Esophagus muscularis mucosa (tissue), 4 donors: ENCODE results near the gene SFXN1. TPM values are rescaled to one million over a fixed set of nuclear protein-coding genes. Genes with fewer than 3 reads are reported as not detected.

Experiments
- DNase-seq: peaks from one replicate; pipeline ENCODE4 v3.0.0-alpha.2; 2017; ENCODE audit errors: extremely low spot score
- H3K27ac ChIP-seq, 4 donors: fragments of 200-600 bp; sonication (generic); replicated peaks in 1 of 4; 1 replicate in 3 of 4; 2 replicates in 1 of 4; pipeline ENCODE4 v1.5.1; 2016 to 2019; ENCODE audit warnings: mild to moderate bottlenecking in 1 of 4
- H3K27me3 ChIP-seq, 4 donors: fragments of 200-600 bp; sonication (generic); one replicate each; pipeline versions ENCODE4 v1.5.1 to v1.6.0; 2016 to 2019
- H3K36me3 ChIP-seq, 4 donors: fragments of 200-600 bp; sonication (generic); one replicate each; pipeline ENCODE4 v1.5.1; 2016 to 2019
- H3K4me1 ChIP-seq, 4 donors: fragments of 200-600 bp; sonication (generic); one replicate each; pipeline ENCODE4 v1.5.1; 2016 to 2019
- H3K4me3 ChIP-seq, 4 donors: fragments of 200-600 bp; sonication (generic); 1 replicate in 2 of 4; 2 replicates in 2 of 4; pipeline ENCODE4 v1.5.1; 2016 to 2019; ENCODE audit warnings: mild to moderate bottlenecking in 4 of 4, moderate library complexity in 1 of 4
- H3K9me3 ChIP-seq, 4 donors: fragments of 200-600 bp; sonication (generic); 1 replicate in 3 of 4; 2 replicates in 1 of 4; pipeline ENCODE4 v1.5.1; 2016 to 2019
- CTCF ChIP-seq, 3 experiments: fragments of 200-600 bp in 2 of 3; fragments of 450-650 bp in 1 of 3; sonication (generic) in 2 of 3; IDR thresholded peaks; one replicate each; pipeline ENCODE4 v1.5.1; 2017 to 2019; ENCODE audit warnings: antibody characterized with exemption in 3 of 3, mild to moderate bottlenecking in 2 of 3, moderate library complexity in 1 of 3
- EP300 ChIP-seq: sonication (generic); formaldehyde crosslinking; IDR thresholded peaks from one replicate; pipeline ENCODE4 v1.6.1; 2017; ENCODE audit warnings: antibody characterized with exemption
- POLR2A ChIP-seq: fragments of 450-650 bp; IDR thresholded peaks from one replicate; pipeline ENCODE4 v1.6.1; 2017; ENCODE audit warnings: antibody characterized with exemption, moderate library complexity, mild to moderate bottlenecking, low read depth
- POLR2AphosphoS5 ChIP-seq, 2 donors: sonication (generic); formaldehyde crosslinking; IDR thresholded peaks; one replicate each; pipeline ENCODE4 v1.6.1; 2017; ENCODE audit warnings: antibody characterized with exemption in 2 of 2
- WGBS: methylation state at CpG from one replicate; pipeline ENCODE4 v1.1.5; 2018; 5-methylcytosine and 5-hydroxymethylcytosine counted together
- intact Hi-C: fragments of 100-400 bp; cut with DNase I; formaldehyde crosslinking; loops from one replicate; pipeline ENCODE4 v1.15.1; 2023
- total RNA-seq, 4 donors: library from RNA; depleted of rRNA; stranded (reverse); fragments of >200 nt; gene quantifications; one replicate each; pipeline versions ENCODE4 v1.1.0 to v1.2.1, GENCODE V29; 2016

Gene SFXN1
- total RNA-seq, 4 donors from 2014 or later = 11.2 to 18.1 (median 15.3) TPM

GRCh38 chr5:175468892-175469291, 9.5 kb upstream of the SFXN1 start:
- H3K27me3 ChIP-seq = peaks cover 0 to 25% (median 2%) of the 10 kb centered on the region in 4 donors
- DNase-seq = no peak
- intact Hi-C loops = no loop called here
- no peaks in the 10 kb centered on the region for H3K9me3 ChIP-seq
- H3K4me1 ChIP-seq = peaks cover 0 to 6% (median 2%) of the 10 kb centered on the region in 4 donors
- WGBS = 95% methylated on average over 1 of the region's 1 CpG
- no peak overlapping the region for H3K27ac ChIP-seq
- H3K36me3 ChIP-seq = no peaks in the 10 kb centered on the region
- no peak overlapping the region for H3K4me3 ChIP-seq
- TF ChIP-seq EP300 = no peak
- no peak for TF ChIP-seq POLR2AphosphoS5 (IDR thresholded peaks at IDR 0.05)

- intact Hi-C loops = no loop called here
- DNase-seq = no peak
- WGBS = 74% methylated on average over 3 of the region's 3 CpGs
- Histone ChIP-seq H3K9me3 (no peaks in the 10 kb centered on the region), H3K4me3 (no peak overlapping the region), H3K27ac (no peak overlapping the region), H3K36me3 (no peaks in the 10 kb centered on the region), H3K4me1 (peaks cover 0 to 6% (median 2%) of the 10 kb centered on the region in 4 donors), H3K27me3 (peaks cover 0 to 25% (median 2%) of the 10 kb centered on the region in 4 donors)
- no peak for TF ChIP-seq POLR2A
- TF ChIP-seq EP300 = no peak
- no peak for TF ChIP-seq POLR2AphosphoS5 (IDR thresholded peaks at IDR 0.05)
- TF ChIP-seq CTCF (IDR thresholded peaks at IDR 0.05) = no peak
Observed at GRCh38 chr5:175469916-175470315, 8.4 kb upstream of the SFXN1 start.

GRCh38 chr5:175470781-175471180, 7.6 kb upstream of the SFXN1 start:
- H3K36me3 ChIP-seq = no peaks in the 10 kb centered on the region
- no peak for DNase-seq
- H3K27ac ChIP-seq = no peak overlapping the region
- H3K9me3 ChIP-seq = no peaks in the 10 kb centered on the region
- intact Hi-C loops = no loop called here
- peaks cover 0 to 6% (median 2%) of the 10 kb centered on the region in 4 donors for H3K4me1 ChIP-seq
- no peak overlapping the region for H3K4me3 ChIP-seq
- peaks cover 0 to 25% (median 2%) of the 10 kb centered on the region in 4 donors for H3K27me3 ChIP-seq
- WGBS = 55% methylated on average over 5 of the region's 5 CpGs
- no peak for TF ChIP-seq EP300
- TF ChIP-seq CTCF (IDR thresholded peaks at IDR 0.05) = no peak
- no peak for TF ChIP-seq POLR2A
- TF ChIP-seq POLR2AphosphoS5 (IDR thresholded peaks at IDR 0.05) = no peak

GRCh38 chr5:175471196-175471595, 7.2 kb upstream of the SFXN1 start:
- Histone ChIP-seq H3K27ac (no peak overlapping the region), H3K36me3 (no peaks in the 10 kb centered on the region), H3K9me3 (no peaks in the 10 kb centered on the region), H3K4me3 (no peak overlapping the region), H3K4me1 (peaks cover 0 to 3% (median 1%) of the 10 kb centered on the region in 4 donors), H3K27me3 (peaks cover 0 to 21% (median 1%) of the 10 kb centered on the region in 4 donors)
- 75% methylated on average over 6 of the region's 6 CpGs for WGBS
- DNase-seq = no peak
- TF ChIP-seq POLR2A (no peak), CTCF (IDR thresholded peaks at IDR 0.05) (no peak), EP300 (no peak), POLR2AphosphoS5 (IDR thresholded peaks at IDR 0.05) (no peak)
- intact Hi-C loops = no loop called here

GRCh38 chr5:175471628-175472027, 6.7 kb upstream of the SFXN1 start:
- WGBS = 56% methylated on average over 6 of the region's 6 CpGs
- Histone ChIP-seq H3K9me3 (no peaks in the 10 kb centered on the region), H3K27me3 (peaks cover 0 to 19% (median 0%) of the 10 kb centered on the region in 4 donors), H3K4me1 (no peaks in the 10 kb centered on the region), H3K36me3 (no peaks in the 10 kb centered on the region), H3K4me3 (no peak overlapping the region), H3K27ac (no peak overlapping the region)
- intact Hi-C loops = no loop called here
- TF ChIP-seq POLR2A (no peak), EP300 (no peak), POLR2AphosphoS5 (IDR thresholded peaks at IDR 0.05) (no peak), CTCF (IDR thresholded peaks at IDR 0.05) (no peak)
- DNase-seq = no peak
